HG03060 (cell line): ENCODE results near the gene NDUFA8.
"Not testable (repeated sequence)": the region's sequence is repeated elsewhere in the genome, so short reads cannot be mapped to it uniquely, and the experiment has no call there.

Experiments
- ATAC-seq: cut with Tn5 transposase; IDR thresholded peaks from one replicate; pipeline ENCODE4 v1.9.1; 2021; ENCODE audit warnings: low read depth, moderate number of reproducible peaks; ENCODE audit not compliant: unreplicated experiment

Gene NDUFA8

DNA sequence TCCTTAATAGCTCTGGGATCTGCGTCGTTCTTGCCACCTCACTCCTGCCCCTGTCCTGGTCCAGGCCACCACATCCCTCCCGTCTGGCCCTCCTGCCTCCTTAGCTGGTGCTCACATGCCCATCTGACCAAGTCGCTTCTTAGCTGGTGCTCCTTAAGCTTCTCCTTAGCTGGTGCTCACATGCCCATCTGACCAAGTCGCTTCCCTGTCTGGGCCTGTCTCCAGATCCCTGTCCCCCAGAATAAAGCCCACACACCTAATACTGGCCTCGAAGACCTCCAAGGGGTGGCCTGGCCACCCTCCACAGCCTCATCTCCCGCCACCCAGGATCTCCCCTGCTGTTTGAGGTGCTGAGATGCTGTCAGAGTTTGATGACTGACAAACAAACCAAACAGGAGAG, 35.1 kb downstream of the NDUFA8 start:
- no peak for ATAC-seq

DNA sequence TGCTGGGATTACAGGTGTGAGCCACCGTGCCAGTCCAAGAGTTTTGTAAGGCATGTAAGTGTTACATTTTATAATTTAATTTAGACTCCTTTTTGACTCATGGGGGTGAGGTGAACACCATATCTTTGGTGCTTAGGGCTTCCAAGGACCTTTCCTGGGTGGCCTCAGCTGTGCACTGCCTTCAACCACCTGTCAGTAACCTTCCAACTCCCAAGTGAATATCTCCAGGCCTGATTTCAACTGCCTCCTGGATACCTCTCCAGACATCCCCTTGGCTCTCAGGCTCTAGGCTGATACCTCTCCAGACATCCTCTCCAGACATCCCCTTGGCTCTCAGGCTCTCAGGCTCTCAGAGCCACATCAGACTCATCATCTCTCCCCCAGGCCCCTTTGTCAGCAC, 35.5 kb downstream of the NDUFA8 start:
- ATAC-seq = no peak

- no peak for ATAC-seq
Measured at GRCh38 chr9:122122903-122123632, 36.5 kb downstream of the NDUFA8 start.

DNA sequence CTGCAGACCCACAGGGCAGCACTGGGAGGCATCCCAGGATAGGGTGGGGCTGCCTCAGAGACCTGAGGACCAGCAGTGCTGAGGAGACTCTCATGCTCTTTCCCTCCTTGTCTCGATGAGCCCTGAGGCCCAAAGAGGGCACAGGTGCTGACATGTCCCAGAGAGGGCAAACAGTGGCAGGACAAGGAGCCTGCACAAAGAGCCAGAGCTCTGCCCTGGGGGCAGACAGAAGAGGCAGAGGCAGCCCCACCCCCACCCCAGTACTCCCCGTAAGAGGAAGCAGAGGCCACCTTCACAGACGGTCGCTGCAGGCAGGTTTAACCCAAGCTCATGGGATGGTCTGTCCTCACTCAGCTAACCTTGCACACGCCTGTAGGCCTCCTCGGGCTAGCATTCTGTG, 37.1 kb downstream of the NDUFA8 start:
- no peak for ATAC-seq

- no peak for ATAC-seq
Measured at GRCh38 chr9:122121931-122122330, 37.6 kb downstream of the NDUFA8 start.

DNA sequence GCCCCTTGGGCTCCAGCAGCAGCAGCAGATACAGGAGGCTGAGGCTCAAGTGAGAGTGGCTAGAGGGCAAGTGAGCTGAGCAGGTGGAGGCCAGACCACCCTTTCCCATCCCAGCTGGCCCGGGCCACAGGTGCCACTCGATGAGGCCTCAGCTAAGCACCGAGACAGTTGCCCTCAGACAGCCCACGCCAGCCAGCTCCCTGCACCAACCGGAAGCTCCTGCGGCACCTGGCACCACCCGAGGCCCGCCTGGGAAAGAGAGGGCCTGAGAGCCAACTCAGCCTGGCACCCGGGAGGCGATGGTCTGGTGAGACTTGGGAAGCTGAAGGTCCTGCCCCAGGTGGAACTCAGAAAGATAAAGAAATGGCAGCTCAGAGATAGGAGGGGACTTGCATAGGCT, 38.2 kb downstream of the NDUFA8 start:
- no peak for ATAC-seq

GRCh38 chr9:122120316-122121071, 39.1 kb downstream of the NDUFA8 start:
- ATAC-seq = no peak

GRCh38 chr9:122119721-122120120, 39.9 kb downstream of the NDUFA8 start:
- ATAC-seq = no peak

DNA sequence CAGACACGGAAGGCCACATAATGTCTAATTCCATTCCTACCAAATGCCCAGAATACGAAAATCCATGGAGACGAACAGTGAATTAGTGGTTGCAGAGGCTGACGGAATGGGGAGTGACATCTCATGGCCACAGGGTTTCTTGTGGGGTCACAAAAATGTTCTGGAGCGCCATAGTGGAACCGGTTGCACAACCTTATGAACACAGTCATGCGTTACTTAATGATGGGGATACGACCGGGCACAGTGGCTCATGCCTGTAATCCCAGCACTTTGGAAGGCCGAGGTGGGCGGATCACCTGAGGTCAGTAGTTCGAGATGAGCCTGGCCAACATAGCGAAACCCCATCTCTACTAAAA, 40.4 kb downstream of the NDUFA8 start:
- ATAC-seq = no peak

DNA sequence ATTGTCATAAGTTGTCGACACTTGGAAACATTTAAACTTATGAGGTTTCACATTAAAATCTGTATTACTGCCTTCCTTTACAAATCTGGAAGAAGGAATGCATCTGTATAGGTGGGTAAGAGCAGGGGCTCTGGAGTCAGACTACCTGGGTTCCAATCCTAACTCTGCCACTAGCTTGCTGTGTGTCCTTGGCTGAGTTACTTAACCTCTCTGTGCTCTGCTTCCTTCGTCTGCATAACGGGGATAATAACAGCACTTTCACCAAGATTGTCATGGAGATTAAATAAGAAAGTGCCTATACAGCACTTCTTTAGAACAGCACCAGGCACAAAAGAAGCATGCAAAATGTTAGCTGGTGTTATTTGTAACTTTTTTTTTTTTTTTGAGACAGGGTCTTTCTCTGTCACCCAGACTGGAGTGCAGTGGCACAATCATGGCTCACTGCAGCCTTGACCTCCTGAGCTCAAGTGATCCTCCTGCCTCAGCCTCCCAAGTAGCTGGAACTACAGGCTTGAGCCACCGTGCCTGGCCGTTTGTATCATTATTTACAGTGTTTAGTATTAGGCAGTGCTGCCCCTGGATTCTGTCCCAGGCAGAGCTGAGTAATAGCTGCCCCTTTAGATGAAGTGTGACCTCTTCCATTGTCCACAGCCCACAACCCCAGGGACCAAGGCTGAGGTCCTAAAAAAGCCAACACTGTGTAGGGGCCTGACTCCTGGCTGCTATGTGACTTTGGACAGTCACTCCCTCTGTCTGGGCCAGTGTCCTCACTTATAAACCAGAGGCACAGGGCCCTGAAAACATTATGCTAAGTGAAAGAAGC, 41.0 kb downstream of the NDUFA8 start:
- no peak for ATAC-seq

- ATAC-seq = not testable (repeated sequence)
Measured at GRCh38 chr9:122117241-122117640, 42.3 kb downstream of the NDUFA8 start.

DNA sequence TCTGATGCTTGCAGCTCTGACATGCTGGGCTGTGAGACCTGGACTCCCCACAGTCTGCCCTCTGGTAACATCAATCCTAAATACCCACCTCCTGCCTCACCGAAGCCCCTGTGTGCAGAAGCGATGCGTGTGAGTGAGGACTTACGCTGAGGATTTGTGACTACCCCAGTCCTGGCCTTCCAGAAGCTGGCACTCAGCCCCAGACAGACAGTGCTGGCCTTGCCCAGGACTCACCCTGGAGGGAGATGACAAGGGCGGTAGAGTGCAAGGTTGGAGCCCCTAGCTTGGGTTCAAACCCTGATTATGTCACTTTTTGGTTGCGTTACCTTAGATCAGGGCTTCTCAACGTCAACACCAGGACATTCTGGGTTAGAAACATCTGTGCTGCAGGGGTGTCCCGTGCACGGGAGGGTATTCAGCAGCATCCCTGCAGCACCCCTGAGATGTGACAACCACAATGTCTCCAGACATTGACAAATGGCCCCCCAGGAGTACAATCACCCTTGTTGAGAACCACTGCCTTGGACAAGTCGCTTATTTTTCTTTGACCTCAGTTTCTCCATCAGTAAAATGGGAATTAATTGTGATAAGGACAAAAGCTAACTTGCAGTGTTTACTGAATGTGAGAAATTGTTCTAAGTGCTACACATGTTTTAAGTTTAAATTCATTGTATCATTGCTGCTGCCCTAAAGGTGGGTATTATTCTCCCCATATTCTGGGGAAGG, 43.0 kb downstream of the NDUFA8 start:
- ATAC-seq = no peak

- ATAC-seq = no peak
Measured at GRCh38 chr9:122116040-122116439, 43.5 kb downstream of the NDUFA8 start.

GRCh38 chr9:122115176-122116035, 44.2 kb downstream of the NDUFA8 start:
- no peak for ATAC-seq

GRCh38 chr9:122113574-122113973, 46.0 kb downstream of the NDUFA8 start:
- no peak for ATAC-seq

DNA sequence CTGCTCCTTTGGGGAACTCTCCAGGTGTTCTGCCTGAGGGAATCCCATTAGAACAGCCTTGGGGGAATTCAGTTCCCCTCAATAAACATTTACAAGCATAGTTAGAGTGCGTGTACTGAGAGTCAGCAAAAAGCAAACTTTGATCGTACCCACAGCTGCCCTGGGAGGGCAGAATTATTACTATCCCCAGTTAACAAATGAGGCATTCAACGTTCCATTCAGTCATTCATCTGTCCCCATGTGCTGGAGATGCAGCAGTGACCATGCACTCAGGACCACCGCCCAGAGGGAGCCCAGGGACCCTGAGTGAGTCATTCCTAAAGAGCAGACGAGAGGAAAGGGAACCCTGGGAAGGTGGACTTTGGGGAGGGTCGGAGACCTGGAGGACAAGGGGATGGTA, 47.3 kb downstream of the NDUFA8 start:
- no peak for ATAC-seq

DNA sequence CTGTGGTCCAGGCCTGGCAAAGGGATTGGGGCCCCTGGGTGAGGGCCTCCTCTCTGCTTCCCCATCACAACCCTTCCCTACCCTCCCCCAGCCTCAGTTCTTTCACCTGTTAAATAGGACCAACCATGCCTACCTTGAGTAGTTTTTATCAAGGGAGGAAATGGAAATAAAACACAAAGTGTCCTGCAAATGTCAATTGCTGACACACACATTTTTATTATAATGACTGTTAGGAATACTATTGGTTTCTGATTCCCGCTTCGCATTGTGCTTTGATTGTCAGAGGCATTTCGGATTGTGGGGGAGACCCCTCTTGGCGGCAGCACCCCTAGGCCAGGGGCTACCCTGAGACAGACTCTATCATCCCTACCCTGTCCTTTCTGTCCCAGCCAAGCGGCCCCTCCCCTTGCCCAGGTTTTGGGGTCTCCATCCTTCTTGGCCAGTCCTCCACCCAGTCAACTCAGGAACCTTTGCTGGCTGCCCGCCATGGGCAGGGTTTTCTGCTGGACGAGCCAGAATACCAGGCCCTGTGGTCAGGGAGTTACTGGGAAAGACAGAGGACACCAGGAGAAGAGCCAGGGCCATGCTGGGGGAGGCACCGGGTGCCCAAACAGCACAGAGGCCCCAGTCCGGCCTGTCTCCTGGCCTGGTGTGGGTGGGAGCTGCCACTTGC, 48.0 kb downstream of the NDUFA8 start:
- ATAC-seq = no peak

GRCh38 chr9:122110100-122110833, 49.3 kb downstream of the NDUFA8 start:
- no peak for ATAC-seq
